NCI-H1694 treated with DMSO at 0.1 percent for 48 hours (cell line): Measurements from ENCODE around the gene SBSN.
A peak's percentile ranks its signal among the peaks of the same experiment; 100 is the strongest.

Experiments
- DNase-seq: peaks from one replicate; lab custom pipeline; 2025; lab: John Stamatoyannopoulos, UW

The SBSN gene

DNA sequence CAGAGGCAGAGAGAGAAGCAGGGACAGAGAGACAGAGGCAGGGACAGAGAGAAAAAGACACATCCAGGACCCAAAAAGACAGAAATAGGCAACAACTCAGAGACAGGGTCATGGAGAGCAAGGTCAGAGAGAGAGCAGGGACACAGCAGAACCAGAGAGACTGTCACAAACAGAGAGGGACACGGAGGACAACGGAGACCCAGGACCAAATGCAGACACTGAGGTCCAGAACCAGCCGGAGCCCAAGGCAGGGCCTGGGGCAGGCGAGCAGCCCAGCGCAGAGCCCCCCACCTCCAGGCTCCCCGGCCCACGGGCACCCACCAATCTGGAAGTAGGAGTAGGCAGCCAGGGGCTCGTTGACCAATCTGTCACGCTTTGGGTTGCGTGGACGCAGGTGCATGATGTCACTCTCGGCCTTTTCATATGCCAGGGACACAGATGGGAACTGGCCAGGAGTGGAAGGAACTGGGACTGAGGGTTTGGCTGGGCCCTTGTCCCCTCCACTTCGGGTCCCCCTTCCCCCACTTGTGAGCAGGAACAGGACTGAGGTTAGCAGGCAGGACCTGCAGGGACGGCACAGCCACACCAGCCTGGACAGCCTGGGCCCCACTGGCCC is 25.4 kb upstream of the SBSN start:
- DNase-seq: no peak

GRCh38 chr19:35552534-35553384 is 24.6 kb upstream of the SBSN start:
- no peak for DNase-seq

- no peak for DNase-seq
Observed at GRCh38 chr19:35551091-35551810, 23.1 kb upstream of the SBSN start.

GRCh38 chr19:35549879-35550523 is 21.9 kb upstream of the SBSN start:
- no peak for DNase-seq

- peak; percentile 64 for DNase-seq
Observed at GRCh38 chr19:35549174-35549788, 21.2 kb upstream of the SBSN start.

GRCh38 chr19:35546532-35546931 is 18.4 kb upstream of the SBSN start:
- DNase-seq: no peak

GRCh38 chr19:35545855-35546381 is 17.8 kb upstream of the SBSN start:
- DNase-seq: no peak

DNA sequence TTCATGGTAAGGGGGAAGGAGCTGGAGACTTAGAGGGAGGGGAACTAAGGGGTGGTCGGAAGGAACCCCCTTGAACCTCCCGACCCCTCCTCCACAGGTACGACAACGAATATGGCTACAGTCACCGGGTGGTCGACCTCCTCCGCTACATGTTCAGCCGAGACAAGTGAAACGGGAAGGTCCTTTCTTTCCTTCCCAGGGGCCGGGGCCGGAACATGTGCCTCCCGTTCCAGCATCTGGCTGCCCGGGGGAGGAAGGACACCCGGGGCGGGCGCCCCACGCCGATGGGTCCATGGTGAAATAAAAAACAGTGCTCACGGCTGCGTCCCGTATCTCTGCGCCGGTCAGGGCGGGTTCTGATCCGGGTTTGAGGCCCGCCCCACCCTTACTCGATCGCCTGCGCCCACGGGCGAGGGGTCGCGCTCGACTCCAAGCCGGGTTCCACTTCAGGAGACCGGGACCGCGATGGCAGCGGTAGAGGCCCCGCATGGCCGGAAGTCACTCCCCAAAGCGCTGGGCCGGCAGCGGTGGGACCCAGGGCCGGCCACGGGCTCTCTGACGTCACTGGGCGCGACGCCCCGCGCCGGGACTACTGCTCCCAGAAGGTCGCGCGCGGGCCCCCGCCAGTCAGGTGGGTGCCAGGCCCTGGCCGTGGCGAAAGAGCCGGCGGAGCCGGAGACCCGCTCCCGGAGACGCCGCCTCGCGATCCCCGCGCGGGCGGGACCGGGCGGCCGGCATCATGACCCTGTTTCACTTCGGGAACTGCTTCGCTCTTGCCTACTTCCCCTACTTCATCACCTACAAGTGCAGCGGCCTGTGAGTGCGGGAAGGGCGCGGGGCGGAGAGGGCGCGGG is 17.1 kb upstream of the SBSN start, which contains the start of gene TMEM147:
TSS of gene TMEM147 (plus strand) at position 626 of the 854 bp plus-strand sequence. CDS start at position 740, 114 bp downstream.
- DNase-seq: peak; percentile 72

DNA sequence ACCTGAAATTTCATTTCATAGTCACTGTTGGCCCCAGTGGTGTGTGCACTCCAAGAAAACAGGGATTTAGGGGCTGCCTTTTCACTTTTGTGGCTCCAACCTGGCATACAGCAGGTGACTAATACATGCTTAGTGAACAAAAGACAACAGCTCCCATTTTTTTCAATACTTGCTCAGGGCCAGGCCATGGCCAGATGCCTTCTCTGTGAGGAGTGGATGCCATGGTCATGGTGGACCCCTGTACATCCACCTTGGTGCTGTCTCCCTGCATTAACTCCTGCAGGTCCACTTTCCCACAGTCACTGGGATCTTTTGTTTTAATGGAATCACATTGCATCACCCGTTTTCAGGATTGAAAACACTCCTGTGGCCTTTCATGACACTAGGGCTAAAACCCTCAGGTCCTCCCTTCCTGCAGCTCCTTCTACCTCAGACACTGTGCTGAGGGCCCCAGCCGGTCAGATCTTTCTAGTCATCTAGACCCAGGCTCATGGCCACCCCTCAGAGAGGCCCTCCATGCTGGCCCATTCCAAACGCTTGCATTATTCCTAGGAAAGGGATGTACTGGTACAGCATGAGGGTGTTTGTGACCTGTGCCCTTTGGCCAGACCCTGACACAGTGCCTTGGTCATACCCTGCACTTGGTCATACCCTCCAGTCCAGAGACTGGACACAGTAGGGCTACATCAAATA is 16.1 kb upstream of the SBSN start:
- DNase-seq: no peak

DNA sequence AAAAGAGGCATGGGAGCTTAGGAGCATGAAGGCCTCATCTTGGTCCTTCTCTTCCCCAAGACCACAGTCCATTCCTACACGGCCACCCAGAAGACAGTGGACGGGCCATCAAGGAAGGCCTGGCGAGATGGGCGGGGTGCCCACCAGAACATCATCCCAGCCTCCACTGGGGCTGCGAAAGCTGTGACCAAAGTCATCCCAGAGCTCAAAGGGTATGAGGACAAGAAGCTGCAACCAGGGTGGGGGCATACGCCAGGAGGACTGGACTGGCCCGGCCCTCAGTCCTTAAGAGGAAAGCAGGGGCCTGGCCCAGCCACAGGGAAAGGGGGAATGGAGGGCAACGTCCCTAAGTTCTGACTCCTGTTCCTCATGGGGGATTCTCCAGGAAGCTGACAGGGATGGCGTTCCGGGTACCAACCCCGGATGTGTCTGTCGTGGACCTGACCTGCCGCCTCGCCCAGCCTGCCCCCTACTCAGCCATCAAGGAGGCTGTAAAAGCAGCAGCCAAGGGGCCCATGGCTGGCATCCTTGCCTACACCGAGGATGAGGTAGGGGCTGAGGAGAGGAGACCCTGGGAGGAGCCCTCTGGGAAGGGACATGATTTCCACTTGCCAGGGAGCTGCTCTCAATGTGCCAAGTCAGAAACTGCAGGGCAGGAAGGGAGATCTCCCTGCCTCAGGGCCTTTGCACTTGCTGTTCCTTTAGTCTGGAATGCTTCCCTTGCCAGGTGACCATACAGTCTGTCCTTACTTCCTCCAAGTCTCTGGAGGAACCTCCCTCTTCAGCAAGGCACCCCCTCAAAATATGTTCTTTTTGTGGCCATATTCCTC is 15.4 kb upstream of the SBSN start:
- no peak for DNase-seq

DNA sequence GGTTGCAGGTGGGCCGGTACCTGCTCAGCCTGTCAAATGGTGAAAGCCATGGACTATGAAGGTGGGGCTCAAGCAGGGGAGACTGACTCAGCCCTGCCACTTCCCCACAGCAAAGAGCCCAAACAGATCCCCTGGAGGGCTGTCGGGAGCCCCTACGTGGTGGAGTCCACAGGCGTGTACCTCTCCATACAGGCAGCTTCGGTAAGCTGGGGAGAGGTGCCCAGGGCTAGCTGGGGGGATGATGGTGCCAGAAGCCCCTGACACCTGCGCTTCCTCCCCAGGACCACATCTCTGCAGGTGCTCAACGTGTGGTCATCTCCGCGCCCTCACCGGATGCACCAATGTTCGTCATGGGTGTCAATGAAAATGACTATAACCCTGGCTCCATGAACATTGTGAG is 14.1 kb upstream of the SBSN start:
- no peak for DNase-seq

GRCh38 chr19:35540356-35540927 is 12.3 kb upstream of the SBSN start:
- DNase-seq: no peak

GRCh38 chr19:35539850-35540249 is 11.7 kb upstream of the SBSN start:
- DNase-seq: no peak

- DNase-seq: no peak
Observed at GRCh38 chr19:35539314-35539713, 11.2 kb upstream of the SBSN start.

DNA sequence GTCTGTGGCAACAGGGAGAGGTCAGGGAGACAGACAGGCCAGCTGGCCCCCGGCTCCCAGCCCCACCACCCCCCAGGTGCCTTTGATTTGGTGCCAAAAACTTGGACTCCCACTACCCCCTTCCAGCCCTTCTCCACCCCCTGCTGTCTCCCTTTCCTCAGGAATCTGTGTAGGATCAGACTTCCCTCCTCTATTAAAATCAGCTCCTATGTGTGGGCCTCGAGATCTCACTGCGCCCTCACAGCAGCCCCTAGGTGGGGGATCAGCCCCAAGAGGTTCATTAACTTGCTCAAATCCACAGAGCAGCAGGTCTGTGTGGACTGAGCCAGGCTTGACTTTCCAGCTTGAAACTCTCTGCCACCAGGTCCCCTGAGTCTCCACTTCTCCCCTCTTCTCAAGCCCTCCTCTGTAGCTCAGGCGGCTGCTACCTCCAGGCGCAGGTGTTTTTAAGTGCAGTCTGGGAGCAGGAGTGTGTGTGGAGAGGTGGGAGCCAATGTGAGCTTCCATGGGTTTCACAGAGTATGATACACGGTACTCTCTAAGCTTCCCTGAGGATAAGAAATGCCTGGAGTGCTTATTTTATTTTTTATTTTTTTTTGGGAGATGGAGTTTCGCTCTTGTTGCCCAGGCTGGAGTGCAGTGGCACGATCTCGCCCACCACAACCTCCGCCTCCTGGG is 6.8 kb upstream of the SBSN start:
- DNase-seq: no peak

DNA sequence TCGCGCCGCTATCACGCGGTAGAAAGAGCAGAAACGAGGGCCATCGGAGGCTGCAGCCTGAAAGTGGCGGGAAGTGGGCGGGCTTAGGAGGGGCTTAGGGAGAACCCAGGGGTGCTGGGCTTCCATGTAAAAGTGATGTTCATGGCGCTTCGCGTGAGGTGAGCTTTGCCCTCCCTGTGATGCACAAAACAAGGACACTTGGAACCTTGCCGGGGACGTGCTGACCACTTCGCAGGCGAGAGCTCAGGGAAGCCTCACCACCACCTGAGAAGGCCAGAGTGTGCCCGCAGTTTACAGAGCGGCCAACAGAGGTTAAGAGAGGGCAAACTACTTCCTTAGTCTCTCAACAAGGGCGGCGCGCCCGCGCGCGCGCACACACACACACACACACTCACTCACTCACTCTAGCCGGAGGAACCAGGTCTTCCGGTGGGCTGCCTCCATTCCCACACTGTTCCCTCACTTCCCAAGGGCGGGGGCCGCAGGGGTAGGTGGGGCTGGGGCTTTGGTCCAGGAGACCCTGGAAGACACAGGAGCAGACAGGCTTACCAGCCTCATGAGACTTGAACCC is 5.8 kb upstream of the SBSN start:
- DNase-seq: no peak

- no peak for DNase-seq
Observed at GRCh38 chr19:35533201-35533821, 5.2 kb upstream of the SBSN start, which contains the start of gene GAPDHS. Gene GAPDHS (plus strand): TSS chr19:35533456. CDS start chr19:35533528, 72 bp downstream.
